ENCODE measurements around the gene GALK2. TPM values are rescaled to one million over a fixed set of nuclear protein-coding genes. Genes with fewer than 3 reads are reported as not detected.
A peak's percentile ranks its signal among the peaks of the same experiment; 100 is the strongest.

Gene GALK2
- total RNA-seq, 3 donors from 2014 or later: 26.2 to 69.5 (median 64.1) TPM

GRCh38 chr15:49232236-49232806 is 62.3 kb downstream of the GALK2 start:
- Histone ChIP-seq H3K27ac (no peak overlapping the region), H3K36me3 (no peaks in the 10 kb centered on the region), H3K9me3 (peaks cover 5 to 9% of the 10 kb centered on the region in 2 donors), H3K4me1 (no peaks in the 10 kb centered on the region), H3K4me3 (no peak overlapping the region), H3K27me3 (no peaks in the 10 kb centered on the region)
- intact Hi-C loops (cut with DNase I; ENCODE audit: low total_unique reads): no loop called here
- no peak for DNase-seq (ENCODE audit: low spot score in 2 of 2)
- TF ChIP-seq POLR2A (IDR thresholded peaks at IDR 0.05) (no peak), POLR2AphosphoS5 (IDR thresholded peaks at IDR 0.05) (no peak), CTCF (IDR thresholded peaks at IDR 0.05) (no peak)

- Histone ChIP-seq H3K27ac (no peak overlapping the region), H3K9me3 (no peaks in the 10 kb centered on the region), H3K27me3 (no peaks in the 10 kb centered on the region), H3K4me3 (no peak overlapping the region), H3K36me3 (no peaks in the 10 kb centered on the region), H3K4me1 (no peaks in the 10 kb centered on the region)
- TF ChIP-seq POLR2A (IDR thresholded peaks at IDR 0.05): no peak
- TF ChIP-seq CTCF (IDR thresholded peaks at IDR 0.05): peak in 2 of 3 donors; percentile 66 to 70
- intact Hi-C loops (cut with DNase I; ENCODE audit: low total_unique reads): no loop called here
- DNase-seq (ENCODE audit: low spot score in 2 of 2): peak in 1 of 2 donors; percentile 31
Measured at GRCh38 chr15:49235446-49236124, 65.5 kb downstream of the GALK2 start.

GRCh38 chr15:49236869-49237268 is 66.8 kb downstream of the GALK2 start:
- no peaks in the 10 kb centered on the region for H3K27me3 ChIP-seq
- no peaks in the 10 kb centered on the region for H3K36me3 ChIP-seq
- H3K27ac ChIP-seq: no peak overlapping the region
- no peak overlapping the region for H3K4me3 ChIP-seq
- no peak for DNase-seq (ENCODE audit: low spot score in 2 of 2)
- TF ChIP-seq POLR2AphosphoS5 (IDR thresholded peaks at IDR 0.05) (no peak), POLR2A (IDR thresholded peaks at IDR 0.05) (no peak), CTCF (IDR thresholded peaks at IDR 0.05) (no peak)
- intact Hi-C loops (cut with DNase I; ENCODE audit: low total_unique reads): no loop called here
- no peaks in the 10 kb centered on the region for H3K9me3 ChIP-seq
- H3K4me1 ChIP-seq: no peaks in the 10 kb centered on the region

GRCh38 chr15:49238342-49238741 is 68.3 kb downstream of the GALK2 start:
- Histone ChIP-seq H3K4me3 (no peak overlapping the region), H3K27me3 (no peaks in the 10 kb centered on the region), H3K4me1 (no peaks in the 10 kb centered on the region), H3K27ac (no peak overlapping the region), H3K36me3 (no peaks in the 10 kb centered on the region), H3K9me3 (no peaks in the 10 kb centered on the region)
- no peak for TF ChIP-seq CTCF (IDR thresholded peaks at IDR 0.05)
- TF ChIP-seq POLR2A (IDR thresholded peaks at IDR 0.05): no peak
- TF ChIP-seq POLR2AphosphoS5 (IDR thresholded peaks at IDR 0.05): no peak
- no peak for DNase-seq (ENCODE audit: low spot score in 2 of 2)
- intact Hi-C loops (cut with DNase I; ENCODE audit: low total_unique reads): no loop called here

GRCh38 chr15:49239105-49239504 is 69.1 kb downstream of the GALK2 start:
- no peaks in the 10 kb centered on the region for H3K36me3 ChIP-seq
- H3K4me3 ChIP-seq: no peak overlapping the region
- H3K27ac ChIP-seq: no peak overlapping the region
- DNase-seq (ENCODE audit: low spot score in 2 of 2): no peak
- no peaks in the 10 kb centered on the region for H3K4me1 ChIP-seq
- no peaks in the 10 kb centered on the region for H3K9me3 ChIP-seq
- TF ChIP-seq POLR2AphosphoS5 (IDR thresholded peaks at IDR 0.05): no peak
- no peak for TF ChIP-seq POLR2A (IDR thresholded peaks at IDR 0.05)
- TF ChIP-seq CTCF (IDR thresholded peaks at IDR 0.05): no peak
- intact Hi-C loops (cut with DNase I; ENCODE audit: low total_unique reads): no loop called here
- no peaks in the 10 kb centered on the region for H3K27me3 ChIP-seq

Data from breast epithelium (tissue), 4 donors.